HG02678 (cell line): Measurements from ENCODE around the gene CDK5RAP2.
"Not testable (repeated sequence)": the region's sequence is repeated elsewhere in the genome, so short reads cannot be mapped to it uniquely, and the experiment has no call there.

Experiments used
- ATAC-seq: cut with Tn5 transposase; IDR thresholded peaks from one replicate; pipeline ENCODE4 v1.9.1; 2021; ENCODE audit warnings: mild to moderate bottlenecking, moderate library complexity; ENCODE audit not compliant: unreplicated experiment

Gene CDK5RAP2

GRCh38 chr9:120580051-120580896 lies at the start of gene CDK5RAP2:
Gene CDK5RAP2, minus strand, starts transcription at chr9:120580167. Its CDS starts 189 bp downstream, at chr9:120579978.
- peak; percentile 93 for ATAC-seq

DNA sequence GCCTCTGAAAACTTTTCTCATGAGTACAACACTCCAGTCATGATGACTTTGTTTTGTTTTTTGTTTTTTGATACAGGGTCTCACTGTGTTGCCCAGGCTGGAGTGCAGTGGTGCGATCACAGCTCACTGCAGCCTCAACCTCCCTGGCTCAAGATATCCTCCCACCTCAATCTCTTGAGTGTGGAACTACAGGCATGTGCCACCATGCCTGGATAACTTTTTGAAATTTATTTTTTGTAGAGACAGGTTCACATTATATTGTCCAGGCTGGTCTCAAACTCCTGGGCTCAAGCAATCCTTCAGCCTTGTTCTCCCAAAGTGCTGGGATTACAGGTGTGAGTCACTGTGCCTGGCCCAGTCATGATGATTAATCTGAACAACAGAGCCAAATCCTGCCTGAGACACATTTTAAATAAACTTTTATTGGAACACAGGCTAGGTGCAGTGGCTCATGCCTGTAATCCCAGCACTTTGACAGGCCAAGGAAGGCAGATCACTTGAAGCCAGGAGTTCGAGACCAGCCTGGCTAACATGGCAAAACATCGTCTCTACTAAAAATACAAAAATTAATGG lies 49.0 kb upstream of the CDK5RAP2 start:
- ATAC-seq = not testable (repeated sequence)

DNA sequence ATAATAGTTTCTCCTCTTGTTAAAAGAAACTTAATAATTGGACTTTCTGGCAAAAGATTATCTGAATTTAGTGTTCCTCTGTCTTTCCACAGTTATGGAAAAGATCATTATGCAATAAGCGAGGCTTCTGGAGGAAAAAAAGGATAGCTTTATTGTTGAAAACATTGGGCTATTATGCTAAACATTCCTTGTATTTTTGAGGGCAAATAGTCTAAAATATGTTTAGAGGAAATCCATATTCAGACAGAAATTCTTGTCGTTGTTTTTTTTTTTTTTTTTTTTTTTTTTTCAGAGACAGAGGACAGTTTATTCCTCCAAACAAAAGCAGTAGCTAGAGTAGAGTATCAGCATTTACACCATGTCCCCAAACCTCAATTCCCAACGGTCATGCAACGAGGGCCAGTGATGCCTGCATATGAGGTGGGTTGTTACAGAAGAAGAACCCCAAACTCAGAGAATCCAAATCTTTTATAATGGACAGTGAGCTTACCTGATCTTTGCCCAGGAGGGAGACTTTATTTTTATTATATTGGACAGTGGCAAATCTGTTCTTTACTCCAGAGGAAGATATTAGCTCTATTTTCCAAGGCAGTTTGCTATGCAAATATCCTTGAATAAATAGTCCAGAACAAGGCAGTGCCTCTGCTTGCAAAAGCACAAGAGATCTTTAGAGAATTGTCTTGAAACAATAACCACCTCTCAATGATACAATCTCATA lies 48.4 kb upstream of the CDK5RAP2 start:
- ATAC-seq = no peak

- no peak for ATAC-seq
These were observed 47.1 kb upstream of the CDK5RAP2 start for GRCh38 chr9:120627073-120627472.

- ATAC-seq = no peak
These were observed 46.5 kb upstream of the CDK5RAP2 start for GRCh38 chr9:120626512-120626911.

GRCh38 chr9:120625222-120625621 lies 45.3 kb upstream of the CDK5RAP2 start:
- no peak for ATAC-seq

DNA sequence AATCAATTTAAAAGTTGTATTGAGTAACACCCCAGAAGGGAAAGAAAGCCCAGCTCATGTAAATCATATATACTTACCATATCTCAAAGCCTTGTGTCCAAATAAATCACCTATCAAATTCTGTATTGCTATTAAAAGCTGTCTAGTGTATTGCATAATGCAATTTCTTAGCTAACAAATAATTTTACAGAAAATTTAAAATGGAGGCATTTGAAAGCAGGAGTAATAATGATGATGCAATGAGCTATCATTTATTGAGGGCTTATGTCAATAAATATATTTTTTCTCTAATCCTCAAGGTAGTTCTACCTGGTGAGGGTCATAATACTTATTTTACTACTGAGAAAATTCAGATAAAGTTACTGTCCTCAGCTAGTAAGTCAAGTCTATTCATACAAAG lies 42.8 kb upstream of the CDK5RAP2 start:
- ATAC-seq = no peak

GRCh38 chr9:120621941-120622340 lies 42.0 kb upstream of the CDK5RAP2 start:
- no peak for ATAC-seq

- no peak for ATAC-seq
These were observed 40.0 kb upstream of the CDK5RAP2 start for GRCh38 chr9:120619751-120620655.

DNA sequence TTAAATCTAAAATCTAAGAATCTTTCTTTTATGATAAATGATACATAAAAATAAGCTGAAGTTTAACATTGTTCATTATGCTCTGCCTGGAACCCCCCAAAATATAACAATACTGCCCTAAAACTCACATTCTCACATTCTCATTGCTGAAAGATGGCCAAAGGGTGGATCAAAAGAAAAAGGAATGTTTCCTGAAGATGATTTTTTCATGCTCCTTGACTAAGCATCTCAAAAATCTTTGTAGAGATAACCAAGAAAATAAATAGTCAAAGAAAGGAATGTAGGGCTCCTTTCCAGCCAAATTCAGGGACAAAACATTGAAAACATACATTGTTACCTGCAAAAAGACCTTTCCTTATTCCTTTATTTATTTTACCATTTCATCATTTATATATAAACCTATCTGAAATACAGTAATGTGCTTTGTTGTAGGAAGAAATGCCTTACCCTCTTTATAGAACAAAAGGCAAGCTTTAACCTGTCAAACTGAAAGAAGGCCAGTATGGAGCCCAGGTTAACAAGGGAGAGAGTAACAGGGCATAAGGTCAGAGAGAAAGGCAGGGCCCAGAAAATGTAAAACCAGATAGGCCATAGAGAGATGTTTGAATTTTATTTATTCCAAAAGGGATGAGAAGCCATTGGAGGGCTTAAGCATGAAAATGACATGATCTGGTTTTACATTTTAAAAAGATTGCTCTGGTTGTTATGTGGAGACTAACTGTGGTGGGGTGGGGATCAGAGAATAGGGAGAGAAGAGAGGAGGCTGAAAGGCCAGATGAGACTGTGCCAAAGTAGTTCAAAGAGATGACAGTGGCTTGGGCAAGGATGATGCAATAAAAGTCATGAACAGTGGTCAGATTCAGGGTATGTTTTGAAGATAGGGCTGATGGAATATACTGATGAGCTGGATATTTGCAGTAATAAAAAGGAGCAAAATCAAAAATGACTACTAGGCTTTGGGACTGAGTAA lies 37.3 kb upstream of the CDK5RAP2 start:
- no peak for ATAC-seq

- ATAC-seq = no peak
These were observed 32.3 kb upstream of the CDK5RAP2 start for GRCh38 chr9:120612218-120612617.

- ATAC-seq = no peak
These were observed 31.7 kb upstream of the CDK5RAP2 start for GRCh38 chr9:120611690-120612068.

GRCh38 chr9:120610975-120611689 lies 31.2 kb upstream of the CDK5RAP2 start:
- no peak for ATAC-seq

DNA sequence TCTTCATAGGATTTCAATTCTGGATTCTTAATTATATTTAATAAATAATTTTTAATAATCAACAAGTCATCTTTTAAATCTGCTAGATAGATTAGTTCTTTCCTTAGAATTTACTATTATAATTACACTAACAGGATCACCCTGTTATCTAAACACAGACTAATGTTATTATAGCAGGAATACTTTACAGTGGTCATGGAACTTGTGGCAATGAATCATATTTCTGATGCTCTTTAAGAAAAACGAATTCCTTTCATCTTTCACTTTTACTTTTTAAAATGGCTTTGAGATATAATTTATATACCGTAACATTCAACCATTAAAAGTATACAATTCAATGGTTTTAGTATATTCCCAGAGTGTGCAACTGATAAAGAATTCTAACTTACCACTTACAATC lies 29.7 kb upstream of the CDK5RAP2 start:
- ATAC-seq = no peak

- no peak for ATAC-seq
These were observed 28.5 kb upstream of the CDK5RAP2 start for GRCh38 chr9:120608421-120608820.

DNA sequence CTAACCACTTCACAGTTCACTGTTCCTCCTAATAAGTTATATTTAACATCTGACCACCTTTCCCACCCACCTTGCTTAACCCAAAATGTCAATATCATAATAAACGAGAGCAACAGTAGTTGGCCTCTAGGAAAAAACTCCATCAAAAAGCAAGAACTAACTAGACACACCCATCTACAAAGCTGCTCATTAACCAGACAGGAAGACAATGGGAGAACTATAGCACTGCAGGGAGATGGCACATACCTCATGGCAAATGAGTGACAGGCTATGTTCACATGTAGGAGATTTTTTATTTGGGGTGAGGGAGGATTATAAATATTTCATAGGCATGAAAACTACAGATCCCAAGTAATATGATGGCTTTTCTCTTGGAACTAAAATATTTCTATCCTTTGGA lies 23.6 kb upstream of the CDK5RAP2 start:
- ATAC-seq = no peak

GRCh38 chr9:120603010-120603409 lies 23.0 kb upstream of the CDK5RAP2 start:
- no peak for ATAC-seq

- no peak for ATAC-seq
These were observed 13.9 kb upstream of the CDK5RAP2 start for GRCh38 chr9:120593955-120594277.

DNA sequence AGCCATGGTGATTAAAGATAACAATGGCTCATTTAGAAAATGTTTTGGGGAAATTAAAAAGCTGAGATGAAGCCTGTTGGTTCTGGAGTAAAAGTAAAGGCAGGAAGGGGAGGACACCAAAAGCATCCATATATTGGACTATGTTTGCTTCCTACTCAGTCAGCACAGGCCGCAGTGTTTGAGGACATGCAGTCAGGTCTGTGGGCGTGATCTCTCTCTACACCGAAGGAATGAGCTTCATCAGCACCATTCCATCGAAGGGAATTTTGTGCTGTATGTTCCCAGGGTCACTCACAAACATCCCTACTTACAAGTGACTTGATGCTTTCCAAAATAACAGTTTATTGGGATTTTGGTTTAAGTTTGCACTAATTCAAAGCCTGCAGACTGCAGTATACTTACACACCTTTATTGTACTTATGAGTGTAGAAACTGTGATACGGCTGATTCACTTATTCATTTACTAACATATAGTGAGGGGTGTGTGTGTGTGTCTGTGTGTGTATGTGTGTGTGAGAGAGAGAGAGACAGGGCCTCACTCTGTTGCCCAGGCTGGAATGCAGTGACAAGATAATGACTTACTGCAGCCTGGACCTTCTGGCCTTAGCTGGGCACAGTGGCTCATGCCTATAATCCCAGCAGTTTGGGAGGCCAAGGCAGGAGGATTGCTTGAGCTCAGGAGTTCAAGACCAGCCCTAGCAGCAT lies 13.4 kb upstream of the CDK5RAP2 start:
- ATAC-seq = no peak
